ENCODE measurements around the gene KLHL33.

DNA sequence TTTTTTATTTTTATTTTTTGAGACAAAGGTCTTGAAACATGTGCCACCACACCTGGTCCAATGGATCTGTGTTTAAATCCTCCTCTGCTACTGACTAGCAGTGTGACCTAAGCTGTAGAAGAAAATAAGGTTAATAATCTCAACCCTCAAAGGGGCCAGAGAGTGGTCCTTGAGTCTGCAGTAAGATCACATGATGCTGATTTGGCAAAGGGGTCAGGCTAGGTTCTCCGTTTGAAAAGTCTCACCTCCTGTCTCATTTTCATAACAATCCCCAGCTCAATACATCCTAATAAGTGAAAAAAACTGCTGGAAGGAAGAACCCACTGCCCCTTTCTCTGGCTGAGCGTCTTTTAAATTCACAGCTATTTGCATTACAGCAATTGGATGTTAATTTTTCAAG, 14.7 kb downstream of the KLHL33 start:
- TF ChIP-seq POLR2A (IDR thresholded peaks at IDR 0.05; ENCODE audit: low read length), result no peak
- TF ChIP-seq, protein P1, sequence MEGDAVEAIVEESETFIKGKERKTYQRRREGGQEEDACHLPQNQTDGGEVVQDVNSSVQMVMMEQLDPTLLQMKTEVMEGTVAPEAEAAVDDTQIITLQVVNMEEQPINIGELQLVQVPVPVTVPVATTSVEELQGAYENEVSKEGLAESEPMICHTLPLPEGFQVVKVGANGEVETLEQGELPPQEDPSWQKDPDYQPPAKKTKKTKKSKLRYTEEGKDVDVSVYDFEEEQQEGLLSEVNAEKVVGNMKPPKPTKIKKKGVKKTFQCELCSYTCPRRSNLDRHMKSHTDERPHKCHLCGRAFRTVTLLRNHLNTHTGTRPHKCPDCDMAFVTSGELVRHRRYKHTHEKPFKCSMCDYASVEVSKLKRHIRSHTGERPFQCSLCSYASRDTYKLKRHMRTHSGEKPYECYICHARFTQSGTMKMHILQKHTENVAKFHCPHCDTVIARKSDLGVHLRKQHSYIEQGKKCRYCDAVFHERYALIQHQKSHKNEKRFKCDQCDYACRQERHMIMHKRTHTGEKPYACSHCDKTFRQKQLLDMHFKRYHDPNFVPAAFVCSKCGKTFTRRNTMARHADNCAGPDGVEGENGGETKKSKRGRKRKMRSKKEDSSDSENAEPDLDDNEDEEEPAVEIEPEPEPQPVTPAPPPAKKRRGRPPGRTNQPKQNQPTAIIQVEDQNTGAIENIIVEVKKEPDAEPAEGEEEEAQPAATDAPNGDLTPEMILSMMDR (IDR thresholded peaks at IDR 0.05), result no peak
- TF ChIP-seq BHLHE40 (IDR thresholded peaks at IDR 0.05; ENCODE audit: low read depth, low read length), result no peak
- no peak for TF ChIP-seq ZC3H11A (IDR thresholded peaks at IDR 0.05)
- no peak for TF ChIP-seq CHD2 (IDR thresholded peaks at IDR 0.05; ENCODE audit: low read length, partially characterized antibody)
- TF ChIP-seq, protein P2, sequence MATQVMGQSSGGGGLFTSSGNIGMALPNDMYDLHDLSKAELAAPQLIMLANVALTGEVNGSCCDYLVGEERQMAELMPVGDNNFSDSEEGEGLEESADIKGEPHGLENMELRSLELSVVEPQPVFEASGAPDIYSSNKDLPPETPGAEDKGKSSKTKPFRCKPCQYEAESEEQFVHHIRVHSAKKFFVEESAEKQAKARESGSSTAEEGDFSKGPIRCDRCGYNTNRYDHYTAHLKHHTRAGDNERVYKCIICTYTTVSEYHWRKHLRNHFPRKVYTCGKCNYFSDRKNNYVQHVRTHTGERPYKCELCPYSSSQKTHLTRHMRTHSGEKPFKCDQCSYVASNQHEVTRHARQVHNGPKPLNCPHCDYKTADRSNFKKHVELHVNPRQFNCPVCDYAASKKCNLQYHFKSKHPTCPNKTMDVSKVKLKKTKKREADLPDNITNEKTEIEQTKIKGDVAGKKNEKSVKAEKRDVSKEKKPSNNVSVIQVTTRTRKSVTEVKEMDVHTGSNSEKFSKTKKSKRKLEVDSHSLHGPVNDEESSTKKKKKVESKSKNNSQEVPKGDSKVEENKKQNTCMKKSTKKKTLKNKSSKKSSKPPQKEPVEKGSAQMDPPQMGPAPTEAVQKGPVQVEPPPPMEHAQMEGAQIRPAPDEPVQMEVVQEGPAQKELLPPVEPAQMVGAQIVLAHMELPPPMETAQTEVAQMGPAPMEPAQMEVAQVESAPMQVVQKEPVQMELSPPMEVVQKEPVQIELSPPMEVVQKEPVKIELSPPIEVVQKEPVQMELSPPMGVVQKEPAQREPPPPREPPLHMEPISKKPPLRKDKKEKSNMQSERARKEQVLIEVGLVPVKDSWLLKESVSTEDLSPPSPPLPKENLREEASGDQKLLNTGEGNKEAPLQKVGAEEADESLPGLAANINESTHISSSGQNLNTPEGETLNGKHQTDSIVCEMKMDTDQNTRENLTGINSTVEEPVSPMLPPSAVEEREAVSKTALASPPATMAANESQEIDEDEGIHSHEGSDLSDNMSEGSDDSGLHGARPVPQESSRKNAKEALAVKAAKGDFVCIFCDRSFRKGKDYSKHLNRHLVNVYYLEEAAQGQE (IDR thresholded peaks at IDR 0.05), result no peak
